Right ventricle myocardium superior (tissue), 1 donor: ENCODE data around the gene SUN5. TPM values are rescaled to one million over a fixed set of nuclear protein-coding genes. Genes with fewer than 3 reads are reported as not detected.
"Not testable (repeated sequence)": the region's sequence is repeated elsewhere in the genome, so short reads cannot be mapped to it uniquely, and the experiment has no call there.

Experiments used
- ATAC-seq: fragments of 200-7000 bp; cut with Tn5 transposase; one replicate; pipeline ENCODE4 v1.9.1; 2020; ENCODE audit warnings: mild to moderate bottlenecking; ENCODE audit not compliant: poor library complexity
- DNase-seq: peaks from one replicate; pipeline ENCODE4 v3.0.0-alpha.2; 2020
- intact Hi-C: fragments of 100-400 bp; cut with DNase I; formaldehyde crosslinking; loops from one replicate; pipeline ENCODE4 v1.11.2; 2022
- long read RNA-seq: library from polyadenylated mRNA; unstranded; transcript quantifications from one replicate; pipeline ENCODE4 v2.0.0, GENCODE V29; 2021
- total RNA-seq: library from RNA; stranded (reverse); fragmentation: NEBNext Ultra II Directional; extraction: Animal tissue kit (Norgen Biotek cat#: 25700); gene quantifications from one replicate; pipeline ENCODE4 v1.2.1, GENCODE V29; 2021
- donor health status: DM: no; HTN: yes; CAD: no; lungs with severe emphysema.

SUN5 gene, protein sequence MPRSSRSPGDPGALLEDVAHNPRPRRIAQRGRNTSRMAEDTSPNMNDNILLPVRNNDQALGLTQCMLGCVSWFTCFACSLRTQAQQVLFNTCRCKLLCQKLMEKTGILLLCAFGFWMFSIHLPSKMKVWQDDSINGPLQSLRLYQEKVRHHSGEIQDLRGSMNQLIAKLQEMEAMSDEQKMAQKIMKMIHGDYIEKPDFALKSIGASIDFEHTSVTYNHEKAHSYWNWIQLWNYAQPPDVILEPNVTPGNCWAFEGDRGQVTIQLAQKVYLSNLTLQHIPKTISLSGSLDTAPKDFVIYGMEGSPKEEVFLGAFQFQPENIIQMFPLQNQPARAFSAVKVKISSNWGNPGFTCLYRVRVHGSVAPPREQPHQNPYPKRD
- total RNA-seq: not detected
- long read RNA-seq: 0 reads

DNA sequence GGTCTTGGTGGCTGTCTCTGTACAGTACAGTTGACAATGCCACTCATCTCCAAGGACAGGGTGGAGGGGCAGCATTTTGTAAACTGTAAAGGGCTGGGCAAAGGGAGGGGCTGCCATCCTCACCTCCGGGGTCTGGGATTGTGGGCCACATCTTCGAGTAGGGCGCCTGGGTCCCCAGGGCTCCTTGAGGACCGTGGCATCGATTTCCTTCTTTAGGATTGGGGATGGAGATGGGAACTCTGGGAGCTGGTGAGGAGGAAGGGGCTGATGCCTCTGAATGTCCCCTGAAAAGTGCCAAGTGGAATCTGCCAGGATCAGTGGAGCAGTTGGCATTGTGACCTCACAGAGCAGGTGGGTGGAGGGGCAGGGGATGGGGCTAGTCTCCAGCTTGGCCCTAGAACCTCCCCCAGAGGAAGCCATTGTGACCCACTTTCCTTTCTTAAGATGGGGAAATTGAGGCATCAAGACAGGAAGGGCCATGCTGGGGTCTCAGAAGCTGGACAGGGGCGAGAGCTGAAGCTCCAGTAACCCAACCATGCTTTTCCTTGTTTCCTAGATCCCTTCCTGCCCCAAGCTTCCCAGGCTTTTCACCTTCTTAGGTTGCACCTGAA is at the start of gene SUN5:
Gene SUN5, minus strand, starts transcription at position 293 of the 611 bp plus-strand sequence. Its CDS starts 93 bp downstream, at position 200.
- DNase-seq (no peak), ATAC-seq (no peak)
- intact Hi-C loops: no loop called here

DNA sequence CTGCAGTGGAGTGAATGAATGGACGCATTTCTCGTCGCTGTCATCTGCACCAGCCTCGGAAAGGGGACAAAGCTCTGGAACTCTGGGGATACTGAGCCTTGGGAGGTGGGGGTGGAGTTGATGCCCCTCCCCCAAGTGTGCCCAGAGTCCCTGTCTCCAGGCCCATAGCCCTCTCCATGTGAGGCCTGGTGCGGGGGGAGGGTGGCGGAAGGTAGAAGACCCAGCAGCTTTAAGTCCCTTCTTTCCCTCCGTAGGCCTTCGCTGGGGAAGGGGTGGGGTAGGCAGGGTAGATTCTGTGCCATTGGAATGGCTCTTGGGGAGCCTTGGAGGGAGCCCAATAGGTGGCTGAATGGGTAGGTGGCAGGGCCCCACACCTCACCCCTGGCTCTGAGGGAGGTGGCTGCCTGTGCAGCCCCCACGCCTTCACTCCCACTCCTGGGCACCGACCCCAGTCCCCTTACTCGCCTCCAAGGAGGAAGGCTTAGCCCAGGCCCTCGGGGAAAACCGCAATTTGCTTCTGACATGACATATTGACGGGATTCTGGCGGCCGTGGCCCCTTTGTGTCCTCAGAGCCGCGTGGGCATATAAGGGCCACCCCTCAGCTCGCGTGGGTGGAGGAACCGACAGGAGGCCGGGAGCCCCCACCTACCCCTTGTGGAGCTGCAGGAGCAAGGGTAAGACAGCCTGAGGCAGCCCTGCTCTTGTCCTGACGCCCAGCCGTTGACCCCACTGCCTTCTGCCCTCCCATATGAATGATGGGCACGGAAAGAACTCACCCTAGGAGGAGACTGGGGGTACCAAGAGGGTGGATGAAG is 49.3 kb upstream of the SUN5 start, which contains the start of gene BPIFB3:
Gene BPIFB3, plus strand, starts transcription at position 613 of the 816 bp plus-strand sequence. CDS start 1,533 bp downstream, outside the sequence.
- DNase-seq (no peak), ATAC-seq (no peak)
- intact Hi-C loops: no loop called here

DNA sequence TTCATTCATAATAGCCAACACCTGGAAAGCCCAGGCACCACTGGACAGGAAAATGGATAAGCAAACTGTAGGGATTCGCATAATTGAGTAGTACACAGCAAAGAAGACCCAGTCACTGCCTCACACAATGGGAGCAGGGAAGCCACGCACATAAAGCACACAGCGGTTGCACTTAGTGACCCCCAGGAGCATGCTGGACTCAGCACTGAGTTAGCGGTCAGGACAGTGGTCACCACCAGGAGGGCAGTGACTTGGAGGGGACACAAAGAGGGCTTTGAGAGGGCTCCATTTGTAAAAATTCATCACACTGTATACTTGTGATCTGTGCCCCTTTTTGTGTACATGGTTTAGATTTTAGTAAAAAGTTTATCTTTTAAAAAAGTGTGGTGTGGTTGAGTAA is 47.1 kb upstream of the SUN5 start:
- intact Hi-C loops: no loop called here
- ATAC-seq: no peak
- DNase-seq: no peak

DNA sequence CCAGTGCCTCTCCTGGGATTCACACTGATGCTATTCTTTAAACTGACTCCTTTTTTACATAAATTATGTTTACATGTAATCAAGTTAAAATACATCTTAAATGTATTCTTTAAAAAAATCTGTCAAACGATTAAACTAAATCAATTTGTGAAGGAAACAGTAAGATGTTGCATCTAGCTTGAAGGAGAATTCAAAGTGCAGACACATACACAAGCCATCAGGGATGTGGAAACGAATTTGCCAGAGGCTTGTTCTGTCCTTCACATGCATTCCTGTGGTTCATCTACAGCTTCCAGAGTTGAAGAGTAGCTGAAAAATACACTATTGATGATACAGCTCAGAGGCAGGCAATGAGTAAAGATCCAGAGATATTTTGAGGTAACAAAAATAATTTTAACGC is 42.2 kb upstream of the SUN5 start:
- DNase-seq: no peak
- ATAC-seq: no peak
- intact Hi-C loops: no loop called here

DNA sequence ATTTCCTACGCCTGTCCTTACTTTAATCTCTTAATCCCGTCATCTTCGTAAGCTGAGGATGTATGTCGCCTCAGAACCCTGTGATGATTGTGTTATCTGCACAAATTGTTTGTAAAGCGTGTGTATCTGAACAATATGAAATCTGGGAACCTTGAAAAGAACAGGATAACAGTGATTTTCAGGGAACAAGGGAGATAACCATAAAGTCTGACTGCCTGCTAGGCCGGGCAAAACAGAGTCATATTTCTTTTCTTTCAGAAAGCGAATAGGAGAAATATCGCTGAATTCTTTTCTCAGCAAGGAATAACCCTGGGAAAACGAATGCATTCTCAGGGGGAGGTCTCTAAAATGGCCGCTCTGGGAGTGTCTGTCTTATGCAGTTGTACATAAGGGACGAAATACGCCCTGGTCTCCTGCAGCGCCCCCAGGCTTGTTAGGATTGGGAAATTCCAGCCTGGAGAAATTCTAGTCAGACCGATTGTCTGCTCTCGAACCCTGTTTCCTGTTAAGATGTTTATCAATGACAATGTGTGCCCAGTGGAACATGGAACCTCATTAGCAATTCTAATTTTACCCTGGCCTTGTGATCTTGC is 41.0 kb upstream of the SUN5 start:
- ATAC-seq, DNase-seq, intact Hi-C loops: not testable (repeated sequence)

DNA sequence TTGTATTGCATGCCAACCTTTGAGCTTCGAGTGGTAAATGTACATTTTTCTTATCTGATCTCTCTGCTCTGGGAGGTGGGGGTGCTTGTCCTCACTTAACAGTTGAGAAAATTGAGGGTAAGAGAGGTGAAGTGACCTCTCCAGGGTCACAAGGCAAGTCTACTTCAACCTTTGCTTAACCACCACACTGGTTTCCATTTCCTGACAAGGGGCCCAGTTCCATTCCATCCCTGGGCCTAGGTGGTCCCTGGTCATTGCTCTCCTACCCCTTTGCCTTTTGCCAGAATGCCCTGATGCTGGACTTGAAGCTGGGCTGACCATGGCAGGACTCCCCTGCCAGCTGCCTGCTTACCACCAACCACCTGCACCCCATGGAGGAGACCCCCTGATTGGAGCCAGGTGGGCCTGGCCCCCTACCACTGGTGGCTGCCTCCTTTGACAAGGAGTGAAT is 39.5 kb upstream of the SUN5 start:
- no peak for DNase-seq
- intact Hi-C loops: no loop called here
- no peak for ATAC-seq

DNA sequence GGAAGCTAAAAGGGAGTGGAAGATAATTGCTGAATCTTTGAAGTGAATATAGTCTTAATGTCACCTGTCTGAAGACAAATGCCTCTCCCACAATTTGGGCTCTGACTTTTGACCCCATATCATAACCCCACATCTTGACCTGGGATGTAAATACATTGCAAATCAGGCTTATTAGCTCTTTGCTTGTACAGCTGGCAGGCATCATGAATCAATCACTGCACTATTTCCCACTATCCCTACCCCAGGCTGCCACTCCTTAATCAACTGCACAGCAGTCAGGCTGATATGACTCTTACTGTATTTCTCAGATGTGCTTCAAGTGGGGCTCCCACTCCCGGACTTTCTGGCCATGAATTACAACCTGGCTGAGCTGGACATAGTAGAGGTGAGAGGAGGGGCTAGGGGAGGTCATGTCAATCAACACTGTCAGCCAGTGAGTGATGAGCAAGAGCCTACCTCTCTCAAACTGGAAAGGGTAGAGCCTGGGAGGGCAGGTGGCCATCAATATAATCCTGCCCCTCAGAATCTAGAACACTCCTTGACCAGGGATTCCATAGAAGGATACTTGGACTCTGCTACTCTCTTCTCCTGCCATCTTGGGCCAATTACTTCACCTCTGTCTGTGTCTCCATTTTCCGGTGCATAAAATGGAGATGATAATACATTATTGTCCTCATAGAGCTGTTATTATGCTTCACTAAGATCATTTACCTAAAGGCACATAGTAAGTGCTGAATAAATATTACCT is 38.9 kb upstream of the SUN5 start:
- ATAC-seq: no peak
- DNase-seq: no peak
- intact Hi-C loops: no loop called here

DNA sequence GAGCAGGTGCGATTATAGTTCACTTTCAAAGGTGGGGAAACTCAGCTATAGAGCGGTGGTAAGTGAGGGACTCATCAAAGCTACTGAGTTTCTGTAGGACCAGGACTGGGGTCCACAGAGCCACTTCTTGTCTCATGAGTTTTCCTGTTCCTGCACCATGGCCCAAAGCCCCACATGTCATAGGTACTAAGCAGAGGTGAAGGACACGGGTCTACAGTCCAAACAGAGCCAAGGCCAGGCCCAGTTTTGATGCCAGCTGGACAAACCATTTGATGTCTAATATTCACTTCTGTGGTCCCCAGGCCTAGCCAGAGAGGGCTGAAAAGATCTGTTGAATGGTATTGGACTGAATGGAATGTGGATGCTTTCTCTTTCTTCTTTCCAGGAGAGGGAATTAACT is 38.2 kb upstream of the SUN5 start:
- DNase-seq (no peak), ATAC-seq (no peak)
- intact Hi-C loops: no loop called here

DNA sequence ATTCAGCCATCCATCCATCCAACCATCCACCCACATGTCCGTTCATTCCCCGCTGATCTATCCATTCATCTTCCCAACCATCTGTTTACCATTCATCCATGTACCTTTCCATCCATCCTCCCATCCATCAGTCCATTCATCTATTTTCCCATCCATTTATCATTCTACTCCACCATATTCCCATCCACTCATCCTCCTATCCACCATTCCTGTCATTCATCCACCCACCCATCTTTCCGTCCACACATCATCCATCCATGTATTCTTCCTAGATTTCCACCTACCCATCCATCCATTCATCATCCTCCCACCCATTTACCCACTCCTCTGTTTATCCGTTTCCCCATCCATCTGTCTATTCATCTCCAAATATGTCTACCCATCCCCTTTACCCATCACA is 34.0 kb upstream of the SUN5 start:
- intact Hi-C loops: no loop called here
- ATAC-seq (no peak), DNase-seq (no peak)

DNA sequence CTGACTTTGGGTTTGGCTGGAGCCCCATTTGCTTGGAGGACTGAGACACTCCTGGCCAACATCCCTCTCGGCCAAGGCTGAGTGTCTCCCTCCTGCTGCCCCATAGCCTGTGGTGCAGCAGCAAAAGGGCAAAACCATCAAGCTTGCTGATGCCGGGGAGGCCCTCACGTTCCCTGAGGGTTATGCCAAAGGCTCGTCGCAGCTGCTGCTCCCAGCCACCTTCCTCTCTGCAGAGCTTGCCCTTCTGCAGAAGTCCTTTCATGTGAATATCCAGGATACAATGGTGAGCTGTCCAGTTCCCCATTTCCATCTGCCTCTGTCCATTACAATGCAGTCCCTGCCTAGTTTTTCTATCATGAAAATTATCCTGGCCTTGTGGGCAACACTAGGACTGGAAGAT is 33.2 kb upstream of the SUN5 start:
- intact Hi-C loops: no loop called here
- ATAC-seq: no peak
- no peak for DNase-seq

DNA sequence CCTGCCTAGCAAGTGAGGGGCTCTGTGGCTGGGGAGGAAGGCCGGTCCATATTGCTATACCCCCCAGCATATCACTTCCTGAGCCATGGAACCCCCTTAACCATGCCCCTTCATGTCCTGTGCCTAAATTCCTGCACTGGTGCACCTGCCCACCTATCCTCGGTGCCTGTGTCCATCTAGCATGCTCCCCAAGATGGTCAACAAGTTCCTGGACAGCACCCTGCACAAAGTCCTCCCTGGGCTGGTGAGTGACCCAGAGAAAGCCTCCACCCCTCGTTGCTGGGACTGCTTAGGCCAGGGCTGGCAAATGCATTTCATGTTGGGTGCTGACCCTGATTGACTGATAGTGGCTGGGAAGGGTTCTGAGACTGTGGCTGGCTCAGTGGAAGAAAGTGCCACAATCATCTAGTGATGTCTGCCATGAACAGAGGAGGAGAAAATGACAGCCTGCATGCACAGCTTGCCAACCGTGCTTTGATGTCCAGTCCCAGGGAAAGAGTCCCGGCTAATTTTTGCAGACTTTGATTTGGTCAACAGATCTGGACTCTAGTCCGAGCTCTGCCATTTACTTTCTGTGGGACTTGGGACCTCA is 30.8 kb upstream of the SUN5 start:
- no peak for DNase-seq
- intact Hi-C loops: no loop called here
- ATAC-seq: no peak

DNA sequence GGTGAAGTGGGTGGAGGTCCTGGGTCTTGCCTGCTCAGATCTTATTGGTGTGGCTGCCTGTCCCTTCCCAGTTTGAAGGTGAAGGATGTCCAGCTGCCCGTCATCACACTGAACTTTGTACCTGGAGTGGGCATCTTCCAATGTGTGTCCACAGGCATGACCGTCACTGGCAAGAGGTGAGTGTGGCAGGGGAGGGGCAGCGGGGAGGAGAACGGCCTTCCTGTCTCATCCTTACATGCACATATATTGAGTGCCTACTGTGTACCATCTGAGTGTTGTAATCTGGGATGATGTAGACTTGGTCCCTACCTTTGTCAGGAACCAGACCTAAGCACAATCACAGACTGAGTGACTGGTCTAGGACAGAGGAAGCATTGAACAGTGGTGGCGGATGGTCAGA is 29.9 kb upstream of the SUN5 start:
- intact Hi-C loops: no loop called here
- DNase-seq: no peak
- ATAC-seq: no peak

DNA sequence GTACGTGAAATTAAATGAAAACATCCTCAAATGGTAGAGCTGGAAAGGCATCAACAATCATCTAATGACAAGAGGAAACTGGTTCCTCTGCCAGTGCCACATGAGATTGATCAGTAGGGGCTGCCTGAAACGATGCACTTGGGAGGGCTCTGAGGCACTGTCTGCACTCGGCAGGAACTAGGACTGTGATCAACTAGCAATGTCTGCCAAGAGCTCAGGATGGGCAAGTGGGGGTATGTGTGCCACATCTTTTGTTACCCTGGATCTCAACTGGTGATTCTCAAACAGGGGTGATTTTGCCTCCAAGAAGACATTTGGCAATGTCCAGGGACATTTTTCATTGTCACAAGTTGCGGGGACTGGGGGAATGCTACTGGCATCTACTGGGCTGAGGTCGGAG is 29.1 kb upstream of the SUN5 start:
- DNase-seq (no peak), ATAC-seq (no peak)
- intact Hi-C loops: no loop called here

DNA sequence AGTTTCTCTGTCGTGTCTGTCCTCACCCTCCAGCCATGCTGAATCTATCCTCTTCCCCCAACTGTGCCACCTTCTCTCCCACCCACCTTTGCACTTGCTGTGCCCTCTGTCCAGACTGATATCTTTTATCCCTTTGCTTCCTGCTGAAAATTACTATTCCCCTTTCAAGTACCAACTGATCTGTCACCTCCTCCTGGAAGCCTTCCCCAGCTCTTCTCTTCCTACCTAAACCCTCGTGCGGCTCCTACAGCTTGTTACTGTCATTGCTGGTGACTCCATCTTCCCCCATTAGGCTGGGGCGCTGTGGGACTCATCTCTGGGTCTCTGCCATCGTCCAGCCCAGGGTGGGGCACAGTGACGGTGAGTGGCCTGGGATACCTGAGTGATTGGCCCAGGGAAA is 28.3 kb upstream of the SUN5 start:
- DNase-seq (no peak), ATAC-seq (no peak)
- intact Hi-C loops: no loop called here

DNA sequence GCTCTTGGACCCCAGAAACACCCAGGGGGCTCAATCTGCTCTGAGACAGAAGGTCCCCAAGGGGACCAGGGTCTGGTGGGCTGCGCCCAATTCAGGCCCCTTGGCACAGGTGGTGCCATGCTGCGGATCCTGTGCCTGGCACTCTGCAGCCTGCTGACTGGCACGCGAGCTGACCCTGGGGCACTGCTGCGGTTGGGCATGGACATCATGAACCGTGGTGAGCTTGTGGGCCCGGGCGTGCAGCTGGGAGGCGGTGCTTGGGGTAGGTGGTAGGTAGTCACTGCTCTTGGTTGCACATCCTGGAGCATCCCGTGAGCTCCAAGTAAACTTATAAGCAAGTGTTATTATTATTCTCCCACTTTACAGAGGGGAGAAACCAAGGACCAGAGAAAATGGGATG is 27.3 kb upstream of the SUN5 start, which contains the start of gene BPIFB6:
Gene BPIFB6, plus strand, starts transcription at position 118 of the 400 bp plus-strand sequence. Its CDS starts 0 bp downstream, at position 118.
- DNase-seq (no peak), ATAC-seq (no peak)

DNA sequence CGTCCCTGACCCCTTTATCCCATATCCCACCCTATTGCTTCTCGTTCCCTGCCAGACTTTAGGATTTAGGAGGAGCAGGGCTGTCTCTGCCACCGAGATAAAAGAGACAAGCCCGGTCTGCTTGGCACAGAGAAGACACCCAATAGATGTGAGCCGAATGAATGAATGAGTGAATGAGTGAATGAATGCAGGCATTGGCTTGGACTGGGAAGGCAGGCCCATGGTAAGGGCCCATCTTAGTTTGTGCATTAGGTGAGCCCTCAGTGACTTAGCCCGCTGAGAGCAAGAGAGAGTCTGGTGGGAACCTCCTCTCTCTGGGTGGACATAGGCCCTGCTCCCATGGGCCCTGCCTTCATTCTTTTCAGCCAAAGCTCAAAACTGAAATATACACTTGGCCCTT is 26.3 kb upstream of the SUN5 start:
- ATAC-seq: no peak
- intact Hi-C loops: no loop called here
- DNase-seq: no peak

More for the DNA sequence above, 27.3 kb upstream of the SUN5 start, which contains the start of gene BPIFB6:
- intact Hi-C loops: no loop called here

DNA sequence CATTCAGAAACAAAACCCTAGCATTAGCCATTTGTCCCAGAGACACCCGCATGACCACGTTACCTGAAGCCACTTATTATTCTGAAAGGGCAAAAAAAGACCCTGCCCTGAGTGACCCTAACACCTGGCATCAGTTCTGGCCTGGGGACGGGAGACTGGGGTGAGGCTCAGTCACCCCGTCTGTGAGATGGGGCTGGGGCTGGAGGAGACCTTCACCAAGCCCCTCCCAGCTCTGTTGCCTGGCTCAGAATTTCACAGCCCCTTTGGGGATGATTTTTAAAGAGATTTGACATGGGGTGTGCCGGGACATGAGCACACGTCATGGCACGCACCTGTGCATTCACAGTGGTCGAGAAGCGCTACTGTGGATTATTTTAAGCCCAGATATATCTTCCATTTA is 25.8 kb upstream of the SUN5 start:
- intact Hi-C loops: no loop called here
- DNase-seq: no peak
- ATAC-seq: no peak

DNA sequence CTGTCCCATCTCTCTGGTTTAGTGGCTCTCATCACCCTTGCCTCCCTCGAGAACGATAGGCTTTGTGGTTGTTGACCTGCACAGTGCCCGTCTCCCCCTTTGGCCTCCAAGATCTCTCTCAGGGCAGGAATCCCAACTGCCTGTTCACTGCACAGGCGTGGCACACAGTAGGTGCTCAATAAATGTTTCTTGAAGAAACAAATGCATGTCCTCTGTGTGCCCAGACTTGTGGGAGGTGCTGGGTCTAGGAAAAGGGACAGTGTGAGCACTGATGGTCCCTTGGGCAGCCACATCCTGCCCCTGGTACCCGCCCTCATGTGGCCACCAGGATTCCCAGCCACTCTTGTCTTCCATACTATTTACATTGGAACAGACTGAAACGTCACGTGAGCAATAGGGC is 24.6 kb upstream of the SUN5 start:
- no peak for DNase-seq
- intact Hi-C loops: no loop called here
- ATAC-seq: no peak
